CD4-positive, alpha-beta T cell (primary cell): ENCODE data around the gene CAPN2. TPM values are rescaled to one million over a fixed set of nuclear protein-coding genes. Genes with fewer than 3 reads are reported as not detected.
"Not testable (repeated sequence)": the region's sequence is repeated elsewhere in the genome, so short reads cannot be mapped to it uniquely, and the experiment has no call there.

ENCODE experiments used
- ATAC-seq: fragments of 200-7000 bp; cut with Tn5 transposase; one replicate; pipeline ENCODE4 v1.10.0; 2022; ENCODE audit warnings: mild to moderate bottlenecking; ENCODE audit not compliant: poor library complexity
- CTCF ChIA-PET: fragments of 350-600 bp; sonication (Branson Sonifier 250); formaldehyde crosslinking; loops from one replicate; lab custom pipeline; 2021; ENCODE audit warnings: antibody characterized with exemption, inconsistent platforms; lab: Charles Lee
- POLR2A ChIA-PET: fragments of 350-600 bp; sonication (Branson Sonifier 250); formaldehyde crosslinking; loops from one replicate; lab custom pipeline; 2021; ENCODE audit warnings: antibody characterized with exemption, inconsistent platforms; lab: Charles Lee
- DNase-seq, 14 experiments: peaks; one replicate each; pipeline ENCODE4 v3.0.0-alpha.2; 2013 to 2020; ENCODE audit warnings: mixed read lengths in 2 of 14
- H3K27ac ChIP-seq, 2 donors: one replicate each; pipeline versions ENCODE4 v1.5.1 to v1.7.0; 2013; ENCODE audit warnings: low read length in 2 of 2, low read depth in 1 of 2, mild to moderate bottlenecking in 1 of 2
- H3K27me3 ChIP-seq, 2 experiments: 1 replicate in 1 of 2; 2 replicates in 1 of 2; pipeline versions ENCODE4 v1.6.1 to v1.7.0; 2013; ENCODE audit warnings: low read length in 2 of 2, control low read depth in 1 of 2, mild to moderate bottlenecking in 1 of 2, moderate library complexity in 1 of 2; ENCODE audit not compliant: insufficient read depth in 2 of 2, control insufficient read depth in 1 of 2
- H3K36me3 ChIP-seq: one replicate; pipeline ENCODE4 v1.6.1; 2013; ENCODE audit warnings: low read length, control low read depth; ENCODE audit not compliant: insufficient read depth
- H3K4me1 ChIP-seq: one replicate; pipeline ENCODE4 v1.6.1; 2013; ENCODE audit warnings: low read length, control low read depth; ENCODE audit not compliant: insufficient read depth
- H3K4me3 ChIP-seq: one replicate; pipeline ENCODE4 v1.5.1; 2013; ENCODE audit warnings: mild to moderate bottlenecking, low read length, moderate library complexity
- H3K9me3 ChIP-seq, 2 experiments: 1 replicate in 1 of 2; 2 replicates in 1 of 2; pipeline versions ENCODE4 v1.6.1 to v1.7.0; 2013; ENCODE audit warnings: low read length in 2 of 2, mild to moderate bottlenecking in 2 of 2, control low read depth in 1 of 2, moderate library complexity in 1 of 2; ENCODE audit not compliant: control insufficient read depth in 1 of 2, insufficient read depth in 1 of 2
- H3K27ac Mint-ChIP-seq: one replicate; pipeline ENCODE4 v1.8.0; 2020; ENCODE audit warnings: mixed read lengths
- H3K27me3 Mint-ChIP-seq: one replicate; pipeline ENCODE4 v1.8.0; 2021; ENCODE audit warnings: mixed read lengths
- H3K36me3 Mint-ChIP-seq: one replicate; pipeline ENCODE4 v1.8.0; 2021; ENCODE audit warnings: low read depth, mixed read lengths
- H3K4me1 Mint-ChIP-seq: one replicate; pipeline ENCODE4 v1.8.0; 2021; ENCODE audit warnings: low read depth, mixed read lengths
- H3K4me3 Mint-ChIP-seq: one replicate; pipeline ENCODE4 v1.8.0; 2020; ENCODE audit warnings: mild to moderate bottlenecking, mixed read lengths
- H3K9me3 Mint-ChIP-seq: one replicate; pipeline ENCODE4 v1.8.0; 2020; ENCODE audit warnings: mixed read lengths
- CTCF ChIP-seq: fragments of 200-600 bp; IDR thresholded peaks from one replicate; pipeline ENCODE4 v1.8.0; 2022; ENCODE audit warnings: antibody characterized with exemption, mild to moderate bottlenecking
- intact Hi-C, 2 experiments: fragments of 100-400 bp; cut with DNase I in 1 of 2; cut with micrococcal nuclease in 1 of 2; formaldehyde crosslinking; loops; one replicate each; pipeline versions ENCODE4 v1.15.1 to v1.9.0; 2023 to 2025; cut with DNase I, micrococcal nuclease
- total RNA-seq, 174 experiments: library from RNA in 2 of 174; stranded (reverse) in 2 of 174; gene quantifications; one replicate each; pipeline ENCODE4 v1.2.3 and lab custom pipeline; 2021 to 2026

The CAPN2 gene
- total RNA-seq, 2 experiments from 2014 or later: 110 to 114 TPM

DNA sequence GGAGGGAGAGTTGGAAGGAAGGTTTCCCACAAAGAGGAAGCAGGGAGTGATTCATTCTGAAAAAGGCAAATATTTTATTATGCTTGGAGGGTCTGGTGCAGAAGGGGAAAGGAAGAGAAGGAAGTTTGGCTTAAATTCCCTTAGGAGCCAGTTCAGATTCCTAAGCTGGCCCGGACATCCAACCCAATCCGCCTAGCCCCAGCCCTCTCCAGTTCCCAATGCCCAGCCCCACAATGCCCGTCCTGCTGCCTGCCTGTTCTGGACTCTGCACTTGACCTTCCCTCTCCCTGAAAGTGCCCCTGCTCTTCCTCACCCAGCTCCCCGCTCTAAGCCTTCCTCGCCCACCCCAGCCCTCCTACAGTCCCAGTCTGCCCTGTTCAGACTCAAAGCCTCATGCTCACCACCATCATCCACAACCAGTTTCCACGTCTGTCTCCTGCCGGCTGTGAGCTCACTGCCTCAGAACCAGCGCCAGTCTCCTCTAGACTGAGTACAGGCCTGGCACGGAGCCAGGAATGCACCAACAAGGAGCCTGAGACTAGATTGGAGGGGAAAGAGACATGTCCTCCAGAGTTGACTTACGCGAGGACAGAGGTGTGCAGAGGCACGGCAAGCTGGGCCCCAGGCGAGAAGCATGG is 18.9 kb downstream of the CAPN2 start:
- POLR2A ChIA-PET: no interaction called here
- H3K9me3 Mint-ChIP-seq: no peaks in the 10 kb centered on the region
- ATAC-seq (no peak), DNase-seq (no peak)
- no peak for TF ChIP-seq CTCF
- intact Hi-C loops: no loop called here
- H3K36me3 ChIP-seq: peaks cover 63% of the 10 kb centered on the region
- peaks cover 53% of the 10 kb centered on the region for H3K4me1 Mint-ChIP-seq
- H3K4me1 ChIP-seq: peaks cover 51% of the 10 kb centered on the region
- peaks cover 47% of the 10 kb centered on the region for H3K36me3 Mint-ChIP-seq
- peak overlapping the region; percentile 43 for H3K27ac Mint-ChIP-seq
- no peaks in the 10 kb centered on the region for H3K27me3 ChIP-seq
- H3K4me3 Mint-ChIP-seq: no peak overlapping the region
- CTCF ChIA-PET: interaction anchor here (0.9 kb wide), 1 partner anchor 18 kb away, joined by 3 read pairs; no protein-coding TSS in a partner anchor
- no peak overlapping the region for H3K27ac ChIP-seq
- H3K27me3 Mint-ChIP-seq: no peaks in the 10 kb centered on the region
- H3K9me3 ChIP-seq: no peaks in the 10 kb centered on the region
- H3K4me3 ChIP-seq: no peak overlapping the region

DNA sequence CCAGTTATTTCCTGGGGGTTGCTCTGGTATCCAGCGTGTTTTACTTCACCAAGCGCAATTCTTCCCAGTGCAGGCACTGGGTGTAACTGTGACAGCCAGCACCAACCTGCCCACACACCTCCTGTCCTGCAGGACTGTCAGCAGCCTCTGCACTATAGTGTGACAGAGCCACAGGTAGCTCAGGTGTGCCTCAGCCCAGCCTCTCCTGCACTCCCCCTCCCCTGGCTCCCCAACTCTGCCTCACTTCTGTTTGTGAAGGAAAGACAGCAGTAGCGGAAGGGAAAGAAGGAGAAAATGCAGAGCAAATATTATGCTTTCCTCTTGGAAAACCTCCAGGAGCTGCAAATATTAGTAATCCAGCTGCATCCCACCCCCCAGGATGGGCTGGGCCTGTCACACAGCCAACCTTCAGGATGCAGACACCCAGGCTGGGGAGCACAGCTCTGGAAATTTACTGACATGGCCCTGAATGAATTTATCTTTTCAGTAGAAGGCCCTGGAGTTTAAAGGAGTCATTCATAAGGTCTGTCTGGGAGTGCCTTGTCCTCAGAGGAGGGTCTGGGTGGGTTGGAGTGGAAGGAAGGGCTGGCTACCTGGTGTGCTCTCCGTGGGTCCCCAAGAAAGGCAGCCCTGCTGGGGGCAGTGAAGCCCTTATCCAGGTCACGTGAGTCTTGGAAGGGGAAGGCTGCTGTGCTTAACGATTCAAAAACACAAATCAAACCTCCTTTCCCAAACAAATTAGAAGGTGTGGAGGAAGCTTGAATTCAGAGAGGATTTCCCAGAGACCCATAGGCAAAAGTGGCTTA is 20.9 kb downstream of the CAPN2 start:
- Histone ChIP-seq H3K36me3 (peaks cover 63% of the 10 kb centered on the region), H3K27me3 (no peaks in the 10 kb centered on the region), H3K27ac (no peak overlapping the region), H3K4me1 (peaks cover 34% of the 10 kb centered on the region), H3K9me3 (no peaks in the 10 kb centered on the region), H3K4me3 (no peak overlapping the region)
- ATAC-seq (no peak), DNase-seq (no peak)
- Mint-ChIP-seq H3K27ac (no peak overlapping the region), H3K9me3 (no peaks in the 10 kb centered on the region), H3K4me3 (no peak overlapping the region), H3K36me3 (peaks cover 43% of the 10 kb centered on the region), H3K27me3 (no peaks in the 10 kb centered on the region), H3K4me1 (peaks cover 35% of the 10 kb centered on the region)
- CTCF ChIA-PET: no interaction called here
- no peak for TF ChIP-seq CTCF
- POLR2A ChIA-PET: interaction anchor here (1.6 kb wide), 1 partner anchor 15 kb away, joined by 3 read pairs; no protein-coding TSS in a partner anchor
- intact Hi-C loops: no loop called here

- no peak overlapping the region for H3K27ac ChIP-seq
- H3K27ac Mint-ChIP-seq: no peak overlapping the region
- H3K36me3 Mint-ChIP-seq: peaks cover 42% of the 10 kb centered on the region
- peaks cover 27% of the 10 kb centered on the region for H3K4me1 Mint-ChIP-seq
- H3K4me3 ChIP-seq: no peak overlapping the region
- intact Hi-C loops: no loop called here
- H3K9me3 ChIP-seq: no peaks in the 10 kb centered on the region
- peaks cover 30% of the 10 kb centered on the region for H3K4me1 ChIP-seq
- no peak for TF ChIP-seq CTCF
- H3K36me3 ChIP-seq: peaks cover 61% of the 10 kb centered on the region
- H3K27me3 Mint-ChIP-seq: no peaks in the 10 kb centered on the region
- no peak overlapping the region for H3K4me3 Mint-ChIP-seq
- H3K27me3 ChIP-seq: no peaks in the 10 kb centered on the region
- ATAC-seq (no peak), DNase-seq (no peak)
- ChIA-PET POLR2A (no interaction called here), CTCF (no interaction called here)
- no peaks in the 10 kb centered on the region for H3K9me3 Mint-ChIP-seq
These were observed 21.8 kb downstream of the CAPN2 start for GRCh38 chr1:223733898-223734852.

- CTCF ChIA-PET: interaction anchor here (0.9 kb wide), 1 partner anchor 12 kb away, joined by 6 read pairs; no protein-coding TSS in a partner anchor
- ATAC-seq, H3K27me3 Mint-ChIP-seq, POLR2A ChIA-PET, intact Hi-C loops, H3K9me3 ChIP-seq, DNase-seq, H3K4me3 ChIP-seq, H3K9me3 Mint-ChIP-seq, H3K27me3 ChIP-seq, H3K27ac ChIP-seq, H3K27ac Mint-ChIP-seq, H3K4me3 Mint-ChIP-seq: not testable (repeated sequence)
- H3K36me3 ChIP-seq: peaks cover 57% of the 10 kb centered on the region
- Mint-ChIP-seq H3K4me1 (peaks cover 11% of the 10 kb centered on the region), H3K36me3 (peaks cover 35% of the 10 kb centered on the region)
- H3K4me1 ChIP-seq: peaks cover 19% of the 10 kb centered on the region
These were observed 24.3 kb downstream of the CAPN2 start for GRCh38 chr1:223736638-223737037.
